Left lung (tissue), 10 donors: ENCODE data around the gene CYP27C1. TPM values are rescaled to one million over a fixed set of nuclear protein-coding genes. Genes with fewer than 3 reads are reported as not detected.

ENCODE experiments used
- ATAC-seq: fragments of 200-7000 bp; cut with Tn5 transposase; one replicate; pipeline ENCODE4 v1.9.1; 2020; ENCODE audit warnings: moderate library complexity
- DNase-seq, 4 donors: peaks; one replicate each; pipeline ENCODE4 v3.0.0-alpha.2; 2013 to 2020
- H3K27ac ChIP-seq, 2 donors: fragments of 200-600 bp; sonication (generic) in 1 of 2; one replicate each; pipeline versions ENCODE4 v1.5.0 to v1.8.0; 2020 to 2021
- H3K27me3 ChIP-seq, 2 donors: fragments of 200-600 bp; sonication (generic) in 1 of 2; one replicate each; pipeline versions ENCODE4 v1.5.0 to v1.8.0; 2020 to 2021
- H3K36me3 ChIP-seq, 2 donors: fragments of 200-600 bp; sonication (generic) in 1 of 2; one replicate each; pipeline versions ENCODE4 v1.5.0 to v1.8.0; 2020 to 2021
- H3K4me1 ChIP-seq, 2 donors: fragments of 200-600 bp; one replicate each; pipeline ENCODE4 v1.8.0; 2021
- H3K4me3 ChIP-seq, 2 donors: fragments of 200-600 bp; sonication (generic) in 1 of 2; one replicate each; pipeline versions ENCODE4 v1.5.0 to v1.8.0; 2020 to 2021; ENCODE audit warnings: mild to moderate bottlenecking in 1 of 2
- H3K9me3 ChIP-seq, 2 donors: fragments of 200-600 bp; sonication (generic) in 1 of 2; one replicate each; pipeline versions ENCODE4 v1.5.0 to v1.8.0; 2020 to 2021
- intact Hi-C, 2 donors: fragments of 100-400 bp; cut with DNase I; formaldehyde crosslinking; loops; one replicate each; pipeline versions ENCODE4 v1.11.2 to v1.14.2; 2022
- polyA plus RNA-seq, 6 donors: library from polyadenylated mRNA; unstranded; fragments of 120-200 nt; gene quantifications; one replicate each; pipeline ENCODE4 v1.2.1, GENCODE V29; 2013; ENCODE audit not compliant: insufficient read length in 6 of 6
- total RNA-seq, 2 donors: library from RNA; stranded (reverse); fragmentation: NEBNext Ultra II Directional; extraction: Animal tissue kit (Norgen Biotek cat#: 25700); gene quantifications; one replicate each; pipeline ENCODE4 v1.2.1, GENCODE V29; 2021
- TF ChIP-seq, protein P1 (sequence below), 2 donors: fragments of 200-600 bp; sonication (generic) in 1 of 2; IDR thresholded peaks; one replicate each; pipeline versions ENCODE4 v1.5.0 to v1.8.0; 2021; ENCODE audit warnings: antibody characterized with exemption in 2 of 2
- donor health status: DM: no; HTN: yes; CAD: no.
- donor health status: DM: no; HTN: no; CAD: no.

The CYP27C1 gene
- total and polyA plus RNA-seq, 8 donors, result 0.10 to 13.2 (median 10.4) TPM

DNA sequence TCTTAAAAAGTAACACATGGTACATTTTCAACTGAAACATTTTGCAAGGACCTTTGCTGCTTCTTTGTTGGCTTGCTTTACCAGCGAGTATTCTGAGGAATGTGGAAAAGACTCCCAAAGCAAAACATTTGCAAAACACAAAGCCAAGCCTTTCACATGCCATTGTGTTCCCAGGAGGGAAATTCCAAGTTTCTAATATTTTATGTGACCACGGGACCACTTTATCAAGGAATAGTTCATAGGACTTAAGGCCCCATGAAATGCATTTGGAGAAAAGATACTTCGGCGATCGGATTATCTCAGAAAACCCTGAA is 26.2 kb downstream of the CYP27C1 start:
- Histone ChIP-seq H3K4me1 (no peaks in the 10 kb centered on the region), H3K27ac (no peak overlapping the region), H3K9me3 (no peaks in the 10 kb centered on the region), H3K36me3 (no peaks in the 10 kb centered on the region), H3K27me3 (peaks cover 0 to 6% of the 10 kb centered on the region in 2 donors), H3K4me3 (no peak overlapping the region)
- intact Hi-C loops, result no loop called here
- TF ChIP-seq, protein P1, sequence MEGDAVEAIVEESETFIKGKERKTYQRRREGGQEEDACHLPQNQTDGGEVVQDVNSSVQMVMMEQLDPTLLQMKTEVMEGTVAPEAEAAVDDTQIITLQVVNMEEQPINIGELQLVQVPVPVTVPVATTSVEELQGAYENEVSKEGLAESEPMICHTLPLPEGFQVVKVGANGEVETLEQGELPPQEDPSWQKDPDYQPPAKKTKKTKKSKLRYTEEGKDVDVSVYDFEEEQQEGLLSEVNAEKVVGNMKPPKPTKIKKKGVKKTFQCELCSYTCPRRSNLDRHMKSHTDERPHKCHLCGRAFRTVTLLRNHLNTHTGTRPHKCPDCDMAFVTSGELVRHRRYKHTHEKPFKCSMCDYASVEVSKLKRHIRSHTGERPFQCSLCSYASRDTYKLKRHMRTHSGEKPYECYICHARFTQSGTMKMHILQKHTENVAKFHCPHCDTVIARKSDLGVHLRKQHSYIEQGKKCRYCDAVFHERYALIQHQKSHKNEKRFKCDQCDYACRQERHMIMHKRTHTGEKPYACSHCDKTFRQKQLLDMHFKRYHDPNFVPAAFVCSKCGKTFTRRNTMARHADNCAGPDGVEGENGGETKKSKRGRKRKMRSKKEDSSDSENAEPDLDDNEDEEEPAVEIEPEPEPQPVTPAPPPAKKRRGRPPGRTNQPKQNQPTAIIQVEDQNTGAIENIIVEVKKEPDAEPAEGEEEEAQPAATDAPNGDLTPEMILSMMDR (IDR thresholded peaks at IDR 0.05), result no peak
- no peak for ATAC-seq
- DNase-seq, result peak in 2 of 4 donors; percentile 62 to 65

DNA sequence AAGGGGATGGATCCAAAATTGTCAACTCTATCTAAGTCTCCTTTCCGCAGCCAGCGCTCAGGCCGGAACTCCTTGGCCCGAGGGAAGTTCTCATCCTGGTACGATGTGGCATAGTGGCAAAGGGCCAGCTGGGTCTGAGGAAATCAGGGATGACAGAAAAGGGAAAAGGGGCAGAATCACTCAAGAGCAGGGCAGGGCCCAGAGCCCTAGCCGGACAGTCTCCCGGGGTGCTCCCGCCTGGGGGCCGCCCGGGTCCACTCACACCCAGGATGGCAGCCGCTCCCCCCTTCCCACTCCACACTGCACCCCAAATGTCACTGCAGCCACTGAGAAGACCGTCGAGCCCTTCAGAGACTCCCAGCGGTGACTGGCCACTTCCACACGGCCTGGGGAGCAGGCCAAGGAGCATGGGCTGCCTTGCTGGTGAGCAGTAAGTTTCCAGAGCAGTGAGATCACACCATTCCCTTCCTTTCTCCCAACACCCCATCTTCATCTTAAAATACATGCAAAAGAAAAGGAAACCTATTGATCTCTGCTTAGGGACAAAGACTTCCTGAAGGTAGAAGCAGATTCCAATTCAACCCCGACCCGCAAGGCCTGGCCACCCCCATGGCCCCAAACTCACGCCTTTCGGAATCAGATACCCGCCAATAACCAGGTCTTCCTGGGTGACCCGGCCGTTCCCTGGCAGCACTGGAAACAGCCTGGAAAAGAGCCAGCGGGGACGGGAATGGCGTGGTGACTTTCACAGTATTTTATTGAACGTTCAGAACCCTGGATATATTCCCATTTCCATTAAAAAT is 26.7 kb downstream of the CYP27C1 start:
- Histone ChIP-seq H3K4me1 (no peaks in the 10 kb centered on the region), H3K27me3 (peaks cover 0 to 6% of the 10 kb centered on the region in 2 donors), H3K4me3 (no peak overlapping the region), H3K27ac (no peak overlapping the region), H3K36me3 (no peaks in the 10 kb centered on the region), H3K9me3 (no peaks in the 10 kb centered on the region)
- TF ChIP-seq, protein P1 (IDR thresholded peaks at IDR 0.05), result no peak
- intact Hi-C loops, result no loop called here
- DNase-seq (peak in 2 of 4 donors; percentile 71 to 77), ATAC-seq (peak; percentile 19)

DNA sequence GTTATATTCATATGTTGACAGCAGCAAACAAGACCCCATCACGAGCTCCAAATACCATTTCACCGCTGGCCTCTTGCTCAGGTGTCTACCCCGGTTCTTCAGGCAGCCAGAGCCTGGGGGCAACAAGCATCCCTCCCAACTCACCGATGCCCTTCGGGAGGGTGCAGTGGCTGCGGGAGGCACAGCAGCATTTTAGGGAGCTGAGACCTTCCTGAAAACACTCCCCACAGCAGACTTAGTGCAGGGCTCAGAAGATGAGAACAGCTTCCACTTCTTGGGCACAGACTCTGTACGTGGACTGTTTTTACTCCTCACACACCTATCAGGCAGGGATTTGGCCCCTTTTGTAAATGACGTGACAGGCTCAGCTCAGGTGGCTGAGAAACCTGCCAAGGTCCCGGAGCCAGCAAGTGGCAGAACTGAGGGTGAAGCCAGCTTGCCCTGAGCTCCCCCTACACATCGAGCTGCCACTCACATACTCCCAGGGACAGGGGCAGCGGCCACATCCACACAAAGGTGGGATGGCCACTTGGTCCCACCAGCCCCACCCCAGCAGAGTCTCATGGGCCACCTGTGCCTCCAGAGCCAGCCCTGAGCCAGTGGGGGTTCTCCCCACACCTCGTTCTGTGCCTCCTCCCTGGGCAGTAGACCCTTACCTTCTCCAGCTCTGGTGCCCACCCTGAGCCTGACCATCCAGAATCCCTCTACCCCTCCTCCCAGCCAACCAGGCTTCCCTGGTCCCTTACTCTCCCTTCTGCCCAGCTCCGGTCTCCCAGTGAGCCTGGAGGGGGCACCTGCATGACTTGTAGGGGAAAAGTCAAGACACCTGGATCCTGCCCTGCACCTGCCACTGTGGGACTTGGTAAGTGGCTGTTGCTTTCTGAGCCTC is 28.5 kb downstream of the CYP27C1 start:
- Histone ChIP-seq H3K27me3 (peaks cover 0 to 6% of the 10 kb centered on the region in 2 donors), H3K4me1 (no peaks in the 10 kb centered on the region), H3K4me3 (no peak overlapping the region), H3K27ac (no peak overlapping the region), H3K9me3 (no peaks in the 10 kb centered on the region), H3K36me3 (no peaks in the 10 kb centered on the region)
- intact Hi-C loops, result no loop called here
- TF ChIP-seq, protein P1 (IDR thresholded peaks at IDR 0.05), result no peak
- DNase-seq (no peak), ATAC-seq (no peak)

DNA sequence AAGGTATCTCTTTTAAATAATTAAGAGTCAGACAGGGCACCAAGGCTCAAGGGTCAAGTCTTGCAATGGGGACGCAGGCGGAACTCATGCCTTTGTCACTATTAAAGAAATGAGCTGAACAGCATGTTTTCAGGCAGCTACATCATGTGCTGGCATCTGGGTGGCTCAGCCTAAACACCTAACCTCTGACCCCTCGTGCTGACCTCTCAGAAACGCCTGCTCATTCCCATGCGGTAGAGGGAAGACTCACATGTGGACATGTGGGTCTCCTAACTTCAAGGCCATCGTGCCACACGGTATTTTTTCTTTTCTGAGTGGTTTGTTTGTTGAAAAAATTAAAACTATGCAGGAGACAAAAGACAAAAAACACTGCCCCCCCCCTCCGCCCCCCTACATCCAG is 31.3 kb downstream of the CYP27C1 start:
- Histone ChIP-seq H3K4me1 (no peaks in the 10 kb centered on the region), H3K36me3 (no peaks in the 10 kb centered on the region), H3K4me3 (no peak overlapping the region), H3K27ac (no peak overlapping the region), H3K9me3 (no peaks in the 10 kb centered on the region), H3K27me3 (peaks cover 0 to 6% of the 10 kb centered on the region in 2 donors)
- ATAC-seq, result no peak
- DNase-seq, result no peak
- intact Hi-C loops, result no loop called here
- TF ChIP-seq, protein P1 (IDR thresholded peaks at IDR 0.05), result no peak

DNA sequence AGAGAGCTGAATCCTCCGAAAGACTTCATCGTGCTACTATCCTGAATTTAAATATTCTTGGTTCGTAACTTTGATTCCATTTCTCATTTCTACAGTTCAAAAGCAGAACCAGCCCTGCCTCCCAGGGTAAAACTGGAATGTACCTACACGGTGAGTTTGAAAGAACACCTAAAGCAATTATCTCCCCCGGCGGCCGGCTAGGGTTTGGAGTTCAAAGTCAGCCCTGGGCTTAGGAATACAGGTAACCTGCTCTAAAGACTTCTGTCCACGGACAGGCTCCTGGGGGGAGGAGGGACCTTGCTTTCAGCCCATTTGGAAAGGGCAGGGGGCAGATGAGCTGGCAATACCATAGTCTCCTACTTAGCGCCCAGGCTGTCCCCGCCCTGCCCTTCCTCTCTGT is 32.3 kb downstream of the CYP27C1 start:
- TF ChIP-seq, protein P1 (IDR thresholded peaks at IDR 0.05), result no peak
- Histone ChIP-seq H3K27ac (no peak overlapping the region), H3K4me1 (no peaks in the 10 kb centered on the region), H3K27me3 (peaks cover 0 to 6% of the 10 kb centered on the region in 2 donors), H3K4me3 (no peak overlapping the region), H3K9me3 (no peaks in the 10 kb centered on the region), H3K36me3 (no peaks in the 10 kb centered on the region)
- intact Hi-C loops, result no loop called here
- ATAC-seq (no peak), DNase-seq (no peak)
